SK-N-SH (cell line): ENCODE data around the gene POLG2. TPM values are rescaled to one million over a fixed set of nuclear protein-coding genes. Genes with fewer than 3 reads are reported as not detected.

Experiments used
- CTCF ChIA-PET: fragments of 300-600, 350-600 bp; formaldehyde crosslinking; extraction: SDS; loops from one replicate; lab custom pipeline; 2021; lab: Yijun Ruan, JAX
- POLR2A ChIA-PET: fragments of 350-600 bp; sonication (Branson Sonifier 250); formaldehyde crosslinking; extraction: SDS; loops from one replicate; lab custom pipeline; 2020; ENCODE audit warnings: antibody characterized with exemption, inconsistent platforms; lab: Yijun Ruan, JAX
- DNase-seq: peaks from one replicate; pipeline ENCODE4 v3.0.0; 2012
- H2AFZ ChIP-seq: fragments of 200-600 bp; sonication (generic); 2 replicates; pipeline ENCODE4 v1.8.1; 2016; ENCODE audit warnings: antibody characterized with exemption, mild to moderate bottlenecking, low read depth
- H3F3A ChIP-seq: fragments of 200-600 bp; sonication (generic); replicated peaks from 2 replicates; pipeline ENCODE3; 2016; ENCODE audit warnings: antibody characterized with exemption, mild to moderate bottlenecking; ENCODE audit not compliant: insufficient read depth
- H3K27ac ChIP-seq, 2 experiments: fragments of 200-500 bp in 1 of 2; fragments of 200-600 bp in 1 of 2; sonication (Bioruptor generic) in 1 of 2; sonication (generic), shearing (Covaris generic) in 1 of 2; 2 replicates each; pipeline versions ENCODE4 v1.5.1 to v1.6.1; 2014 to 2016; ENCODE audit warnings: low read depth in 2 of 2, inconsistent platforms in 1 of 2, low read length in 1 of 2, mild to moderate bottlenecking in 1 of 2, mixed read lengths in 1 of 2
- H3K27me3 ChIP-seq: fragments of 200-600 bp; sonication (generic), shearing (Covaris generic); 2 replicates; pipeline ENCODE4 v1.6.1; 2016; ENCODE audit warnings: mixed run types; ENCODE audit not compliant: insufficient read depth
- H3K36me3 ChIP-seq, 2 experiments: fragments of 200-500 bp in 1 of 2; fragments of 200-600 bp in 1 of 2; sonication (Bioruptor generic) in 1 of 2; sonication (generic) in 1 of 2; replicated peaks in 1 of 2; 2 replicates each; pipeline versions ENCODE3 to v1.5.1; 2014 to 2016; ENCODE audit warnings: low read length in 1 of 2, mild to moderate bottlenecking in 1 of 2; ENCODE audit not compliant: insufficient read depth in 2 of 2, control insufficient read depth in 1 of 2
- H3K4me1 ChIP-seq, 2 experiments: fragments of 200-500 bp in 1 of 2; fragments of 200-600 bp in 1 of 2; sonication (Bioruptor generic) in 1 of 2; sonication (generic), shearing (Covaris generic) in 1 of 2; 2 replicates each; pipeline versions ENCODE4 v1.5.1 to v1.6.1; 2014 to 2016; ENCODE audit warnings: low read depth in 1 of 2, low read length in 1 of 2, mixed run types in 1 of 2; ENCODE audit not compliant: insufficient read depth in 2 of 2, control insufficient read depth in 1 of 2
- H3K4me2 ChIP-seq: fragments of 200-600 bp; sonication (generic), shearing (Covaris generic); 2 replicates; pipeline ENCODE4 v1.6.1; 2017; ENCODE audit warnings: mixed run types
- H3K4me3 ChIP-seq, 2 experiments: fragments of 200-500 bp in 1 of 2; fragments of 200-600 bp in 1 of 2; sonication (Bioruptor generic) in 1 of 2; sonication (generic), shearing (Covaris generic) in 1 of 2; 2 replicates each; pipeline versions ENCODE4 v1.5.1 to v1.8.1; 2014 to 2016; ENCODE audit warnings: low read depth in 2 of 2, inconsistent platforms in 1 of 2, low read length in 1 of 2, mild to moderate bottlenecking in 1 of 2, mixed read lengths in 1 of 2, moderate library complexity in 1 of 2
- H3K79me2 ChIP-seq: fragments of 200-600 bp; sonication (generic); 2 replicates; pipeline ENCODE4 v1.8.1; 2017; ENCODE audit warnings: mild to moderate bottlenecking; ENCODE audit not compliant: insufficient read depth
- H3K9ac ChIP-seq: fragments of 200-600 bp; sonication (generic); 2 replicates; pipeline ENCODE4 v1.6.1; 2017; ENCODE audit warnings: mixed run types
- H3K9me2 ChIP-seq: fragments of 200-600 bp; sonication (generic); 2 replicates; pipeline ENCODE4 v1.6.1; 2017; ENCODE audit warnings: mixed run types
- H3K9me3 ChIP-seq: fragments of 200-600 bp; sonication (generic); 2 replicates; pipeline ENCODE4 v1.6.1; 2017; ENCODE audit warnings: mixed run types, mild to moderate bottlenecking, moderate library complexity
- H4K20me1 ChIP-seq: fragments of 200-600 bp; sonication (generic); 2 replicates; pipeline ENCODE4 v1.6.1; 2017; ENCODE audit warnings: mild to moderate bottlenecking, mixed run types; ENCODE audit not compliant: insufficient read depth
- CHD2 ChIP-seq: fragments of 150-350 bp; IDR thresholded peaks from 2 replicates; pipeline ENCODE4 v1.6.1; 2018; ENCODE audit warnings: low read length; ENCODE audit not compliant: partially characterized antibody
- ELF1 ChIP-seq: IDR thresholded peaks from 2 replicates; pipeline ENCODE4 v1.4.0; 2012
- FOSL2 ChIP-seq: IDR thresholded peaks from 2 replicates; pipeline ENCODE4 v1.4.0; 2012; ENCODE audit warnings: low read depth, mild to moderate bottlenecking, moderate library complexity, borderline replicate concordance
- GABPA ChIP-seq: IDR thresholded peaks from 2 replicates; pipeline ENCODE4 v1.4.0; 2012; ENCODE audit warnings: low read depth, mild to moderate bottlenecking
- MAX ChIP-seq: IDR thresholded peaks from 2 replicates; pipeline ENCODE4 v1.4.0; 2012; ENCODE audit warnings: low read depth
- MXI1 ChIP-seq: IDR thresholded peaks from 2 replicates; pipeline ENCODE4 v1.6.1; 2012; ENCODE audit warnings: mild to moderate bottlenecking, low read depth, low read length, improper control_type of control experiment
- NFIC ChIP-seq: IDR thresholded peaks from 2 replicates; pipeline ENCODE4 v1.4.0; 2012; ENCODE audit warnings: borderline replicate concordance
- NRF1 ChIP-seq: IDR thresholded peaks from 2 replicates; pipeline ENCODE4 v1.6.1; 2012; ENCODE audit warnings: low read depth, mild to moderate bottlenecking, low read length
- PBX3 ChIP-seq: IDR thresholded peaks from 2 replicates; pipeline ENCODE4; 2012
- POLR2AphosphoS5 ChIP-seq: IDR thresholded peaks from 2 replicates; pipeline ENCODE4 v1.6.1; 2012; ENCODE audit warnings: low read depth, low read length
- RAD21 ChIP-seq: IDR thresholded peaks from 2 replicates; pipeline ENCODE4 v1.6.1; 2012; ENCODE audit warnings: mild to moderate bottlenecking, low read length
- REST ChIP-seq: IDR thresholded peaks from 2 replicates; pipeline ENCODE4 v1.6.1; 2012; ENCODE audit warnings: mild to moderate bottlenecking, low read depth, low read length, moderate library complexity
- RFX5 ChIP-seq: IDR thresholded peaks from 2 replicates; pipeline ENCODE4 v1.6.1; 2012; ENCODE audit warnings: mild to moderate bottlenecking, improper control_type of control experiment, low read length
- RXRA ChIP-seq: IDR thresholded peaks from 2 replicates; pipeline ENCODE4 v1.4.0; 2012; ENCODE audit warnings: low read depth, mild to moderate bottlenecking, borderline replicate concordance
- SIN3A ChIP-seq: IDR thresholded peaks from 2 replicates; pipeline ENCODE4 v1.6.1; 2012; ENCODE audit warnings: low read depth, mild to moderate bottlenecking, low read length, moderate library complexity, borderline replicate concordance
- SMC3 ChIP-seq: IDR thresholded peaks from 2 replicates; pipeline ENCODE4 v1.6.1; 2012; ENCODE audit warnings: low read depth, low read length, improper control_type of control experiment
- TCF12 ChIP-seq: IDR thresholded peaks from 2 replicates; pipeline ENCODE4 v1.4.0; 2012
- USF1 ChIP-seq: IDR thresholded peaks from 2 replicates; pipeline ENCODE4 v1.4.0; 2012; ENCODE audit warnings: low read depth, borderline replicate concordance
- USF2 ChIP-seq: fragments of 150-350 bp; IDR thresholded peaks from 2 replicates; pipeline ENCODE4 v1.6.1; 2017; ENCODE audit warnings: antibody characterized with exemption, low read length, low read depth, borderline replicate concordance
- YY1 ChIP-seq: IDR thresholded peaks from 2 replicates; pipeline ENCODE4 v1.4.0; 2012; ENCODE audit warnings: low read depth, mild to moderate bottlenecking
- WGBS: methylation state at CpG from one replicate; pipeline ENCODE4 v1.1.6; 2017; ENCODE audit warnings: low lambda C conversion rate; 5-methylcytosine and 5-hydroxymethylcytosine counted together
- polyA plus RNA-seq, 3 experiments: library from polyadenylated mRNA; depleted of rRNA; stranded (reverse); fragments of >200 nt; gene quantifications; 2 replicates each; pipeline ENCODE4 v1.2.3, GENCODE V29; 2012

POLG2 gene
- polyA plus RNA-seq, 1 of the 3 experiments (the other 2 are of a cell fraction): 18.0 TPM

GRCh38 chr17:64520359-64520758 lies 23.5 kb upstream of the POLG2 start (continued):
- no peak for TF ChIP-seq RXRA
- no peak for TF ChIP-seq MAX
- TF ChIP-seq RFX5: no peak
- no peak for TF ChIP-seq NRF1
- TF ChIP-seq RAD21: no peak
- no peak for TF ChIP-seq GABPA
- no peak for TF ChIP-seq SMC3
- TF ChIP-seq TCF12: no peak
- no peak for TF ChIP-seq ELF1
- no peak for TF ChIP-seq CHD2

GRCh38 chr17:64519601-64520000 lies 22.7 kb upstream of the POLG2 start:
- no peak overlapping the region for H3K9ac ChIP-seq
- POLR2A ChIA-PET: interaction anchor here (2.6 kb wide), 1 partner anchor 13 kb away, joined by 8 read pairs; the partner anchor contains the start of genes CEP95 and DDX5
- no peaks in the 10 kb centered on the region for H3K9me2 ChIP-seq
- no peaks in the 10 kb centered on the region for H3K4me1 ChIP-seq
- H3K27ac ChIP-seq: no peak overlapping the region
- CTCF ChIA-PET: interaction anchor here (1.0 to 1.8 kb wide), 3 partner anchors 12 to 129 kb away, joined by 3 to 7 read pairs (median 4); no protein-coding TSS in a partner anchor
- no peak for TF ChIP-seq SIN3A
- no peaks in the 10 kb centered on the region for H3K27me3 ChIP-seq
- H2AFZ ChIP-seq: no peak overlapping the region
- H3K4me3 ChIP-seq: no peak overlapping the region
- H3F3A ChIP-seq: peaks cover 9% of the 10 kb centered on the region
- no peak for DNase-seq
- 94% methylated on average over 6 of the region's 6 CpGs for WGBS
- peaks cover 25% of the 10 kb centered on the region; the same call in 1 of the 2 replicates for H3K79me2 ChIP-seq
- H3K36me3 ChIP-seq: peaks cover 75 to 89% of the 10 kb centered on the region in 2 experiments
- no peaks in the 10 kb centered on the region for H3K9me3 ChIP-seq
- H3K4me2 ChIP-seq: no peak overlapping the region
- H4K20me1 ChIP-seq: no peaks in the 10 kb centered on the region; the same call in 1 of the 2 replicates

GRCh38 chr17:64515829-64516228 lies 19.0 kb upstream of the POLG2 start:
- Histone ChIP-seq H3K36me3 (peaks cover 89 to 96% of the 10 kb centered on the region in 2 experiments), H4K20me1 (peaks cover 4% of the 10 kb centered on the region)

More at GRCh38 chr17:64515829-64516228, 19.0 kb upstream of the POLG2 start:
- H3K27ac ChIP-seq: no peak overlapping the region
- no peaks in the 10 kb centered on the region for H3K9me3 ChIP-seq
- peaks cover 63% of the 10 kb centered on the region for H3K79me2 ChIP-seq
- no peaks in the 10 kb centered on the region for H3K9me2 ChIP-seq
- TF ChIP-seq USF2 (no peak), NFIC (no peak), YY1 (no peak), PBX3 (no peak), POLR2AphosphoS5 (no peak), REST (no peak), MXI1 (no peak), MAX (no peak), GABPA (no peak), FOSL2 (no peak), USF1 (no peak)
- H3K27me3 ChIP-seq: no peaks in the 10 kb centered on the region
- H3K4me2 ChIP-seq: no peak overlapping the region
- H3F3A ChIP-seq: peaks cover 9% of the 10 kb centered on the region
- no peak for DNase-seq
- H3K4me3 ChIP-seq: no peak overlapping the region
- CTCF ChIA-PET: interaction anchor here (1.2 to 1.7 kb wide), 5 partner anchors 9 to 96 kb away, joined by 3 to 10 read pairs (median 7); partner anchors contain the start of gene CEP95
- H2AFZ ChIP-seq: no peak overlapping the region
- 87% methylated on average over 1 of the region's 1 CpG for WGBS
- no peak overlapping the region for H3K9ac ChIP-seq
- no peaks in the 10 kb centered on the region; a peak in 1 of 4 replicates for H3K4me1 ChIP-seq
- POLR2A ChIA-PET: interaction anchor here (0.6 to 2.4 kb wide), 3 partner anchors 10 to 121 kb away, joined by 4 to 18 read pairs (median 5); partner anchors contain the start of genes CEP95, DDX5 and POLG2
